Stimulated activated CD4-positive, alpha-beta T cell treated with anti-CD3 and anti-CD28 coated beads, Interleukin-1b, Interleukin-23, amount 100 ng/mL, for 4 hours (primary cell): Measurements from ENCODE around the gene UBA7.

Source experiments
- DNase-seq, 2 donors: peaks; one replicate each; pipeline ENCODE4 v3.0.0-alpha.2; 2020; ENCODE audit warnings: low read depth in 2 of 2

Gene UBA7

GRCh38 chr3:49805897-49806701 lies 7.7 kb downstream of the UBA7 start:
- DNase-seq = no peak

DNA sequence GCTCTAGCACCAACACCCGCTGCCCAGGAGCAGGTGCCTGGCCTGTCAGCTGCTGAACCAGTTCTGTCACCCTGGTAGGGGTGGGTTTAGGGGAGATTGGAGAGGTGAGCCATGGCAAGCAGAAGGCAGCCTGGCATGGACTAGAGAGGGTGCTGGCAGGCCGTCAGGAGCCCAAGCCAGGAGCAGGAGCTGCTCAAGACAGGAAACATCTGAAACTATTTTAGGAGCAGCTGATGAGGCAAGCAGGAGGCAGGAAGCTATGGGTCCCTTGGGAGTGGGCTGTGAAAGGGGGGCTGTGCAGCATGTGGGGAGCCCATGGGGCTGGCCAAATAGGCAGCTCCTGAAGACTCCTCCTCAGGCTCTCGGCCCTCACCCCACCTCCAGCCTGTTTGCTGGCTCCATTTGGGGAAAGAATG lies 8.4 kb downstream of the UBA7 start:
- DNase-seq = no peak

DNA sequence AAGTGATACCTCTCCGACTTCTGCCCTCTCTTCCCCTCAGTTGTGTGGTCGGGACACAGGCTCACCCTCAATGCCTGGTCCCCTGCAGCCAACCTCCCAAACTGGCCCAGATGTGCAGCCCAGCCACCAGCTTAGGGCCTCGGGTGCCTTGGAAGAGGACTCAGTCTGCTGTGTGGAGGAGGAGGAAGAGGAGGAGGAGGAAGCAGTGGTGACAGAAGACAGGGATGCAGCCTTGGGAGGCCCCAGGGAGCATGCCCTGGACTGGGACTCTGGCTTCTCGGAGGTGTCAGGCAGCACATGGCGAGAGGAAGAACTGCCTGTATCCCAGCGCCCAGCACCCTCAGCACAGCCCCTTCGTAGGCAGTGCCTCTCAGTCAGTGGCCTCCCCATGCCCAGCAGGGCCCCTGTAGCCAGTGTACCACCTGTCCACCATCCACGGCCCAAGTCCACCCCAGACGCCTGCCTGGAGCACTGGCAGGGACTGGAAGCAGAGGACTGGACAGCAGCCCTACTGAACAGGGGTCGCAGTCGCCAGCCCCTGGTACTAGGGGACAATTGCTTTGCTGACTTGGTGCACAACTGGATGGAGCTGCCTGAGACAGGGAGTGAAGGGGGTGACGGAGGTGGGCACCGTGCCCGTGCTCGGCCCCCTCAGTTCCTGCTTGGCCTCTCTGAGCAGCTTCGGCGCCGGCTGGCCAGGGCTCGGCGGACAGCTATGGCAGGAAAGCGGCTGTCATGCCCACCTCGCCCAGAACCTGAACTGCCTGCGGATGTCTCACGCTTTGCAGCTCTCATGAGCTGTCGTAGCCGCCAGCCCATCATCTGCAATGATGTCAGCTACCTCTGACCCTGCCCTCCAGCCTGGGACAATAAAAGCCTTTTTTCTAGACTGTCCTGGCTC lies 9.4 kb downstream of the UBA7 start:
- no peak for DNase-seq

DNA sequence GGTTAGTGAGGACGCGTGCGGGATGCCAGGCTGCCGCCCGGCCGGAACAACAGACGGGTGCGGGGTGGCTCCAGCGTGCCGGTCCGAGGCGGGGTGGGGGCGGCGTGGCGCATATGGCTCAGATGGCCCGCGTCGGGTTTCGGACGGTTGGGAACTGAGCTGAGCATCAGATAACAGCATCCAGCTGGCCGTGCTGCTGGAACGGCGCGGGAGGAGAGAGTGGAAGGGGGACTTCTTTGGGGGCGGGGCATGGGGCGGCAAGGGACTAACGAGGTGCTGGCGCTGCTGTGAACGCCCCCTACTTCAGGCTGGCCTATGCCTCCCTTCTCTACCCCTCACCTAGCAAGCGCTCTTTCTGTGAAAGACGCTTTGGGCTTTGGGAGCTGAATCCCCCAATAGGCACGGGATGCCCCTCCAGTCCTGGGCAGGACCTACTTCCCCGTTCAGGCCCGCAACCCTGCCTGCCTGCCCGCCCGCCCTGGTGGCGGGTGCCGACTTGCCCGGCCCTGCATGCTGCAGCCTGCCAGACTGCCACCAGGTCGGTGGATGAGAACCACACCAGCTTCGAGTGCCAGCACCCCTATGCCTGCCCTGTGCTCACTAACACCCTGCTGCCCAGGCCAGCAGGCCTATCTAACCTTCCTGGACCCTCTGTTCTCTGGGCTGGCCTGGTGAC lies 10.2 kb downstream of the UBA7 start:
- DNase-seq = peak in 1 of 2 donors; percentile 9

- peak; percentile 76 to 83 for DNase-seq
Measured at GRCh38 chr3:49802719-49803464, 10.9 kb downstream of the UBA7 start, which contains the start of gene INKA1. TSS of gene INKA1 (plus strand) at chr3:49803261. CDS start at chr3:49803393, 132 bp downstream.

GRCh38 chr3:49801160-49801559 lies 12.6 kb downstream of the UBA7 start:
- DNase-seq = no peak

GRCh38 chr3:49799761-49800160 lies 14.0 kb downstream of the UBA7 start, which contains the start of gene CDHR4:
TSS of gene CDHR4 (minus strand) at chr3:49799873. CDS start at chr3:49799812, 61 bp downstream.
- DNase-seq = no peak

- no peak for DNase-seq
Measured at GRCh38 chr3:49799105-49799504, 14.6 kb downstream of the UBA7 start.

DNA sequence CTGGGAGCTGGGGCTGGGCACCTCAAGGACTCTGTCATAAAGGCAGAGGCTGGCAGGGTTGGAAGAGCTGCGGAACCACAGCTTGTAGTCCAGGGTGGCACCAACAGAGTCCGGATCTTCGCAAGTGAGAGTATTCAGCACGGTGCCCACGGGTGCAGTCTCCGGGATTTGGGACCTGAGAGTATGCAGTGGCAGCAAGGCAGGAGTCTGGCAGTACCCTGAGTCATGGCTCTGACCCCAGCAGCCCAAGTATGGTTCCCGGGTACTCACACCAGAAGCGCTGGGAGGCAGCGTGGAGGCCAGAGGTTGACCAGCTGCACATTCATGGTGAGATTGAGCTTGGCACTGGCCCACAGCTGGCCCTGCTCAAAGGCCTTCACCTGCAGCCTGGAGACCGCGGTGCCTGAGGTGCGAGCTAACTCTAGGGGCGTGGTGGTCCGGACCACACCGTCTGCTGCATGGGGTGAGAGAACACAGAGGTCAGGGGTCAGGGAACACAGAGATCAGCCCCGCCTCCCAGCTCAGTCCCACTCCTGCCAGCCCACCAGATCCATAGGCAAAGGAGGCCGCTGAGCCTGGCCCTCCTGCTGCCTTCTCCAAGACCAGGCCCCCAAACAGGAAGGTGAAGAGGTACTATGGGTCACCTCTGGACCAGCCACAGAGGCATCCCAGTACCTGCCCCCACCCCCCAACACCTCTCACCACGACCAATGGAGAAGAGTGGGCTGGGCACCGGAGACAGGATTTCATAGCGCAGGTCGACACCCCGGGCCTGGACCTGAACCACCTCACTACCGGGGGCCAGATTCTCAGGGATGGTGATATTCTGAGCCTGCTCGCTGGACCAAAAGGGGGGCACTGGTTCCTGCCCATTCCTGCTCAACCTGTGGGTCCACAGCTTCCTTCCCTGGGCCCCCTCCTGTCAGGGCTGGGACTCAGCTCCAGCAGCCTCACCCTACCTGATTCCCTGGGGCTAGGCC lies 18.5 kb downstream of the UBA7 start:
- DNase-seq = no peak

- DNase-seq = no peak
Measured at GRCh38 chr3:49794431-49794830, 19.3 kb downstream of the UBA7 start.

- DNase-seq = no peak
Measured at GRCh38 chr3:49793486-49794085, 20.2 kb downstream of the UBA7 start.

DNA sequence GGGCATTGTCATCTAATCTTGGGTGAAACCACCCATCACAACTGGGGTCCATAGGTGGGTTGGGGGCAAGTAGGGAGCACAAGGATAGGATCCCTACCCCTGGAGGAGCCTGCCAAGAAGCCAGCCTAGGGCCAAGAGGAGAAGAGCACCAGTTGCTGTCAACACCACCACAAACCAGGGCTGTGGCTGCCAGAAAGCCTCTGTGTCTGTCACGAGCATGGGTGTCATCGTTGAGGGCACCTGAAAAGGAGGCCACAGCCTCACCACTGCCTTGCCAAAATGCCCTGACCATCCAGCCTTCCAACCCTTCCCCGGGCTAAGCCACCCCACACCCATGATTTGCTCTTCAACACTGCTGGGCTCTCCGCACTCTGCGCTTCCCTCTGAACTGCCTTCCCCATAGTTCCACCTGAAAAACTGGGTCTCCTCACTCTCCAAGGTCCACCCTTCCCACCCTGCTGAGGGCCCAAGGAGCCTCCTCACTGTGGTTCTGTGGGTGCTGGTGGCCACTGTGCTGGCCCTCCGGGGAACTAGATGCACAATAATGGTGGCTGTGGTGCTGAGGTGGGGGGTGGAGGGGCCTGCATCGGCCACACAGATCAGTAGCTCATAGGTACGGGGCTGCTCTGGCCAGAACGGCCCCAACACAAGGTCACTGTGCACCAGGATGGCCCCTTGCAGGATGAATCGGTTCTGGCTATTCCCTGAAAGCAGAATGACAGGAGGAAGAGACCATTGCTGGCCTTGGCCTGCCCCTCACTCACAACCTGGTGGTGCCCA lies 21.2 kb downstream of the UBA7 start:
- DNase-seq = no peak

- DNase-seq = no peak
Measured at GRCh38 chr3:49791571-49791970, 22.2 kb downstream of the UBA7 start.

- DNase-seq = no peak
Measured at GRCh38 chr3:49790626-49791411, 22.9 kb downstream of the UBA7 start.

DNA sequence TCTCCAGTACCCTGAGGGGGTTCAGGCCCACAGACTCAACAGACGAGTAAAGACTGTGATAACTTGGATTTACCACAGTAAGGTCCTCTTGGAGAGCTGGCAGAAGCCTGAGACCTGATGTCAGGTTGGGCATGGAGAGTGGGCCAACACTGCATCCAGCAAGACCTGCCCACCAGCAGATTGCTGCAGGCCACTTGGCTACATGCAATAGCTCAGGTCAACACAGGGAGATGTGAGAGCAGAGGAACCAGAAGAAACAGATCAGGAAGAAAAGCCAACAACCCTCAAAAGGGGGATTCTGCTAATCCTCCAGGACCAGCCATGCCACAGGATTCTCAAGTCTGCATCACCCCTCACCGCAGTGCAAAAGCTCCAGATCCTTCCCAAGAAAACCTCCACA lies 25.7 kb downstream of the UBA7 start:
- DNase-seq = no peak

DNA sequence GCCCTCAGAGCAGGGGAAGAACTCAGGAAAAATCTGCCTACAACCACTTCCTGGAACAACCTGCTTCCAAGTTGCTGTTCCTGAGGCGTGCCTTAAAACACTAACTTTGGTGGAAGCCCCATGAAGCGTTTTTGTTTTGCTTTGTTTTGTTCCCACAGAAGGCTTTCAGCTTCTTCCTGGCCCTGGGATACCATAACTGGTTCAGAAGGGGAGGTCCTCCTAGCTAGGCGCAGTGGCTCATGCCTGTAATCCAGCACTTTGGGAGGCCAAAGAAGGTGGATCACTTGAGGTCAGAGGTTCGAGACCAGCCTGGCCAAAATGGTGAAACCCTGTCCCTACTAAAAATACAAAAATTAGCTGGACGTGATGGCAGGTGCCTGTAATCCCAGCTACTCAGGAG lies 26.2 kb downstream of the UBA7 start:
- no peak for DNase-seq

DNA sequence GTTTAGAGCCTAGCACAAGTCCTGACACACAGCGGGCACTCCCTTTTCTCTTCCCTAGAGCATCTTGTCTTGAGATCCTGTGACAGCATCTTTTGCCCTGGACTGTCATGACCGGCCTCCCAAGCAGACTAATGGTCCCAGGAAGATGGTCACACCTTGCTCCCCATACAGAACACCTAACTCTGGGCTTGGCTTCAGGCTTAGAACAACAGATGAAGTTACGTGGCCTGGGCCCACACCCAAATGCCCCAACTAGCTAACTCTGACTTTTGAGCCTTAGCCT lies 26.6 kb downstream of the UBA7 start:
- DNase-seq = no peak
